ENCODE results near the gene TAS2R43.
"Not testable (repeated sequence)": the region's sequence is repeated elsewhere in the genome, so short reads cannot be mapped to it uniquely, and the experiment has no call there.

TAS2R43 gene

GRCh38 chr12:11092128-11092527, at the start of gene TAS2R43:
Gene TAS2R43, minus strand, starts transcription at chr12:11092313. Its CDS starts 84 bp downstream, at chr12:11092229.
- no peak for DNase-seq

DNA sequence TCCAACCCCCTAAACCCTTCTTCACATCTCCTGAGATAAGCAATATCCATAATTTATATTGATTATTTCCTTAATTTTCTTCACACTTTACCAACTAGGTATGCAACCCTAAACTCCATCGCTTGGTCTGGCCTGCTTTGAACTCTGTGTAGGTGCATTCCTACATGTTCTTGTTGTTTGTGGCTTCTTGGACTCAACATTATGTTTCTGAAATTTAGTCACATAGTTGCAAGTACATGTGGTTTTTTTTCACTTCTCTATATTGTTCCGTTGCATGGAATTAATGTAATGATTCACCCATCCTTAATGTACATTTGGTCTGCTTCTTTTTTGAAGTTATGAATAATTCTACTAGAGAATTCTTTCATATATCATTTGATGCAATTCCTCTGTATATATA, 44.0 kb upstream of the TAS2R43 start:
- no peak for DNase-seq

- DNase-seq, result no peak
Measured at GRCh38 chr12:11134305-11134704, 42.2 kb upstream of the TAS2R43 start, which contains the start of gene TAS2R30. Gene TAS2R30, minus strand, starts transcription at chr12:11134644. Its CDS starts 400 bp downstream, at chr12:11134244.

DNA sequence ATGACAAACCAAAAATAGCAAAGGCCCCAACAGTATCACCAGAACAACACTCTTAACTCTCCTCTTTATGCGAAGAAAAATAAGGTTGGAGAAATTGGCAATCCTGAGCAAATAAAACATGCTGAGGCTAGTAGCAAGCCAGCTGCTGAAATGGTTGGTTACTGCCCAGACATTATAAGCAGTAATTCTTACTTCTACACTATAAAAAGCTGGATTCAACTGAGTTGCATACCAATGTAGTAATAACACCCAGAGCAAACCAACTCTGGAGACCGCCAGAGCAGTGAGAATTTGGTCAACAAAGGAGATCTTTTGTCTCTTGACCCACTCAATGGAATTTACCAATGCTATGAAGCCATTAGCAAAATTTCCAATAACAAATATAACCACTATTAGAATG, 41.7 kb upstream of the TAS2R43 start:
- no peak for DNase-seq

GRCh38 chr12:11133162-11133561, 41.0 kb upstream of the TAS2R43 start:
- no peak for DNase-seq

DNA sequence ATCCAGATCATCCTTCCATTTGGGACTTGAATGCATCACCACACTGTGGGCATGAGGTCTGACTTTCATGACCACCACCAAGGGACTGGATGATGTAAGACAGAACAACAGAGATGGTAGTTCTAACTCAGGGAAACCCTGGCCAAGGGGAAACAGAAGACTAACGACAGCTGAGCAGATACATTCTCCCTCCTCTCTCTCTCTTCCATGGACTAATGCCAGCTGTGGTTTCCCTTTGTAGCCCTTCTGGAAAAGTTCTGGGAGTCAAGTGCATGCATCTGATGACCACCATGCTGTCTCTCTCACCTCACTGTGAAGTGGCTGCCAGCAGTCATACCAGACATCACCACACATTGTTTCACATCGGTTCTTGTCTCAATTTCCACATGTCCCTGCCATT, 38.9 kb upstream of the TAS2R43 start:
- DNase-seq, result no peak

DNA sequence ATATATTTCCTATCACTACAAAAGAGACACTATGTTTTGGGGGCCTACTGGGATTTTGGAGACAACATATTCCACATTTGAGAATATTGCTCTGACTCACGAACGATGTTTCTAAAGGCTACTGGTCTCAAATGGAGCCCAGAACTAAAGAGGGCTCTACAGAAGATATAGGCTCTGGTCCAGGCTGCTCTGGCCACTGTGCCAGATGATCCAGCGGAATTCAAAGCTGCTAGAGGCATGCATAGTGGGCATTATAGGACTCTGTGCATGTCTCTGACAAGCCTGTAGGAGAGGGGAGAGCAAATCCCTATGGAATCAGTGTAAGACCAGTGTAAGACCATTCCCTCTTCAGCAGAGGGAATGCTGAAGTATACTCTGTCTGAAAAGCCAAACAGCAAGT, 38.3 kb upstream of the TAS2R43 start:
- no peak for DNase-seq

GRCh38 chr12:11114130-11114529, 22.0 kb upstream of the TAS2R43 start:
- DNase-seq, result not testable (repeated sequence)

GRCh38 chr12:11111213-11111612, 19.1 kb upstream of the TAS2R43 start:
- DNase-seq, result not testable (repeated sequence)

DNA sequence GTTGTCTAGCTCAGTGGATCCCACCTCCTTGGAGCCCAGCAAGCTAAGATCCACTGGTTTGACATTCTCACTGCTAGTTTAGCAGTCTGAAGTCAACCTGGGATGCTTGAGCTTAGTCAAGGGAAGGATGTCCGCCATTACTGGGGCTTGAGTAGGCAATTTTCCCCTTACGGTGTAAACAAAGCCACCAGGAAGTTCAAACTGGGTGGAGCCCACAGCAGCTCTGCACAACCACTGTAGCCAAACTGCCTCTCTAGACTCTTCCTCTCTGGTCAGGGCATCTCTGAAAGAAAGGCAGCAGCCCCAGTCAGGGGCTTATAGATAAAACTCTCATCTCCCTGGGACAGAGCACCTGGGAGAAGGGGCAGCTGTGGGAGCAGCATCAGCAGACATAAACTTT, 16.7 kb upstream of the TAS2R43 start:
- no peak for DNase-seq

DNA sequence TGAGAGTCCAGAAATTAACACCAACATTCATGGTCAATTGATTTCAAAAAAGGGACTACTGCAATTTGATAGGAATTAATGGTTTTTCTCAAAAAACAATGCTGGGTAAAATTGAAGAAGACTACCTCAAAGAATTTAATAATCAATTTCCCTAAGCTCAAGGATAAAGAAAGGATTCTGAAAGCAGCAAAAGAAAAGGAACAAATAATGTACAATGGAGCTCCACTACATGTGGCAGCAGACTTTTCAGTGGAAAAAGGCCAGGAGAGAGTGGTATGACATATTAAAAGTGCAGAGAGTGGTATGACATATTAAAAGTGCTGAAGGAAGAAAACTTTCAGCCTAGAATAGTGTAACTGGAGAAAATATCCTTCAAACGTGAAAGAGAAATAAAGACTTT, 15.6 kb upstream of the TAS2R43 start:
- DNase-seq, result no peak

DNA sequence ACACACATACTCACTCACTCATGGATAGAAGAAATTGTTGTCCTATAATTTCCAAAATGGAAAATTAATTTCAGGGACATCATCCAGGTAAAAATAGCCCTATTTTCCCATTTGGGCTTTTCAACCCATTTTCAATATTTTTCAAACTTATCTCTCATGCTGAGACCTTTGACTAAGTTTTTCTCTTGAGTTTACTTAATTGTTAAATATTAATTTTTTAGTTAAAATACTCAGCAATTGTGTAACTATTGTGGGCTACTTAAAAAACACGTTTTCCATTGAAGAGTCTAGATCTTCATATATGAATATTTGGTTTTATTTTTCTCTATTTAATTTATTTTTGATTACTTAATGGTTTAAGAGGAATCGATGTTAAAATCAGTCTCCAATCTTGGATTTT, 14.2 kb upstream of the TAS2R43 start:
- DNase-seq, result no peak

DNA sequence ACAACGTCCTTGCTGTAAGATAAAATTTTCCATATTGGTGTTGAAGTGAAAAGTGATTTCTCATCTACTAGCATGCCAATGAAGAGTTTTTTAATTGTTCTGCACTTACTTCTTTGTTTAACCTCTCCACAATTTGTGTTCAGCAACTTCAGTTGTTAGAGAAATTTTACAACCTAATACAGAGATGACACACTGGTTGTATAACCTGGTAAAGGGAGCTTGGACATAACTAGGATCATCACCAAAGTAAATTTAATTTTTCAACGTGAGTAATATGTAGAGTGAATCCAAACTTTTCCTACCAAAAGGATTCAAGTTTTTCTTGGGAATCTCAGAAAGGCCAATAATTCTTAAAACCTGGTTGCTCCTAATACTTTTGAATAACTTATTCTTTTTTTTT, 13.4 kb upstream of the TAS2R43 start:
- no peak for DNase-seq

DNA sequence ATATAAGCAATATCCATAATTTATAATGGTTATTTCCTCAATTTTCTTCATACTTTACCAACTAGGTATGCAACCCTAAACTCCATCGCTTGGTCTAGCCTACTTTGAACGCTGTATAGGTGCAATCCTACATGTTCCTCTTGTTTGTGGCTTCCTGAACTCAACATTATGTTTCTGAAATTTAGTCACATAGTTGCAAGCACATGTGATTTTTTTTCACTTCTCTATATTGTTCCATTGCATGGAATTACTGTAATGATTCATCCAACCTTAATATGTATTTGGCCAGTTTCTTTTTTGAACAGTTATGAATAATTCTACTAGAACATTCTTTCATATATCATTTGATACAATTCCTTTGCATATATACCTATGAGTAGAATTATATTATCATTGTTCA, 2.8 kb upstream of the TAS2R43 start:
- DNase-seq, result not testable (repeated sequence)

DNA sequence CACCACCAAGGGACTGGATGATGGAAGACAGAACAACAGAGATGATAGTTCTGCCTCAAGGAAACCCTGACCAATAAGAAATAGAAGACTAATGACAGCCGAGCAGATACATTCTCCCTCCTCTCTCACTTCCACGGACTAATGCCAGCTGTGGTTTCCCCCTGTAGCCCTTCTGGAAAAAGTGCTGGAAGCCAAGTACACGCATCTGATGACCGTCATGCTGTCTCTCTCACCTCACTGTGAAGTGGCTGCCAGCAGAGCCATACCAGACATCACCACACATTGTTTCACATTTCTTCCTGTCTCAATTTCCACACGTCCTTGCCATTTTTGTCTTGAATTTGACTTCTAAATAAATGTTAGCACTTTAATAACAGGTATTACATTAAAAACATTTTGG, 2.9 kb downstream of the TAS2R43 start:
- no peak for DNase-seq

- DNase-seq, result no peak
Measured at GRCh38 chr12:11085419-11085818, 6.7 kb downstream of the TAS2R43 start.

DNA sequence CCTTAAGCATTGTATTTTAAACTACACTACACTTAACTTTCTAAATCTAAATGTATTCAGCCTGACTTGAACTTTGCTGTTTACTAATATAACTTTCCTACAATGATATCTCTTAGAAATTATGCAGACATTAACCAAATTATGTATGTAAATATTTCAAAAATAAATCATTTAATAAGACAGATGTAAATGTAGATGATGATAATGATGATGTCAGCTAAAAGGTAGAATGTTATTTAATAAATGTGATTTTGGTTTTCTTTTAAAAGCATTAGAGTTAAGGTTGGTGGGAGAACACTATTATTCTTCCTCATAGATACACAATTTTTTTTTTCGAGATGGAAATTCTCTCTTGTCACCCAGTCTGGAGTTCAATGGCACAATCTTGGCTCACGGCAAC, 10.1 kb downstream of the TAS2R43 start:
- no peak for DNase-seq

DNA sequence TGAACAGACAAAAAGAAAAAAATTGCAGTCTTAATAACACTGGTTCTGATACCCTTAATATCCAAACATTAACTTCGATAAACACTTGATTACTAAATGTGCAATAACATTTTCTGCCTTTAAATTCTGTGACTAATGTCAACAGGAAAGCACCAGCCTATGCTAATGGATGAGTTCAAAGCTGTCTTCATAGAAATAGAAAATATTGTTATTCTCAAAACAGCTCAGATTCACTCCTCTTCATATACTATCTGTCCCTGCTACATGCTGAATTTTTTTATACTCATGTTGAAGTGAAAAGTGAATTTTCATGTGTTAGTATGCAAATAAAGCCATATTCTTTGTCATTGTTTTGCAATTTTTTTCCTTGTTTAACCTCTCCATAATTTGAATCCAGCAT, 13.9 kb downstream of the TAS2R43 start:
- no peak for DNase-seq

DNA sequence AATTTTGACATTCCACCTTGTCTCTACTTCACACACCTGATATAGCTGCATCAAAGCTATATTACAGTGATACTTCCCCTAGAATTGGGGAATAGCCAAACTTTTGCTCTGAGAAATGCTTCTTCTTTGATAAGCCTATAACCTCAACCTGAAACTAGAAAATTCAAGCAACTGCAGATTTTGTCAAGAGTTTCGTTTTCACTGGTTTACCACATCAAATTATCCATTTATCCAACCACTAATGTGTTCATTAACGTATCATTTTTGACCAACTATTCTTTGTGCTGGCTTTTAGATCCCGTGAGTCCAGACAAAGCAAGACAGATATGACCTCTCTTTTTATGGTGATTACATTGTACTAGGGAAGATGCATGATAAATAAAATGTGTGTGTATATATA, 16.5 kb downstream of the TAS2R43 start:
- no peak for DNase-seq

DNA sequence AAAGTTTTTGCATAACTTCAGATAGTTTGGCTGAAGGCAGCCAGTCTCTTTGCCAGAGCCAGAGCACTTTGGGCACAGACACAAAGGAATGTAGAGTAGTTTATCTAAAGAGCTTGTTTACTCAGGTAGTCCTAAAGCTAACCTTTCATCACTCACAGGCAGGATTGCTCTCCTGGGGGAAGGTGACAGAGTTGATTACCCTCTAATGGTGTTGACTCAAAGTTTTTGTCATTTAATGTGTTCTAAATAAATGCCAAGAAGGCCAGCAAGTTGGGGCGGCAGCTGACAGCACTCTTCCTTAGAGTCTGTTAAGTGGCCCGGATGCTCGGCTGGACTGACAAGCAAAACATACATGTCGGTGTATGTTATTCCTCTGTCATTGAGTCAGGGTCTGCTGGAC, 20.7 kb downstream of the TAS2R43 start:
- DNase-seq, result no peak

DNA sequence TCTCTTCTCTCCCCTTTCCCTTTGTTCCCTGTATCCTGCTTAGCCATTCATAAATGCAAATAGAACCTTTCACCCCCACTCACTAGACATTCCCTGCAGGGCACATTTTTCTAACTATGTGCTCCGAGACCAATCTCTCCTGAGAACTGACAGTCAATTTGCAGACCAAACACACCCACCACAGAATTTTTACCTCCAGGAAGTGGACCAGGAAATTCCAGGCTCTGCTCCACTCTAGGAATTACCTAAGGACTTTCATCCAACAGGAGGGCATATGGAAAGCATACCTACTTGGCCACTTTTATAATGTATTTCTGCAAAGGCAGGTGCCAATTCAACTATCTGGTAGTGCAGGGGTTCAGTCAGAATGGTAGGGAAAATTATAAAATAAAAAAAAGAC, 21.1 kb downstream of the TAS2R43 start:
- DNase-seq, result no peak

DNA sequence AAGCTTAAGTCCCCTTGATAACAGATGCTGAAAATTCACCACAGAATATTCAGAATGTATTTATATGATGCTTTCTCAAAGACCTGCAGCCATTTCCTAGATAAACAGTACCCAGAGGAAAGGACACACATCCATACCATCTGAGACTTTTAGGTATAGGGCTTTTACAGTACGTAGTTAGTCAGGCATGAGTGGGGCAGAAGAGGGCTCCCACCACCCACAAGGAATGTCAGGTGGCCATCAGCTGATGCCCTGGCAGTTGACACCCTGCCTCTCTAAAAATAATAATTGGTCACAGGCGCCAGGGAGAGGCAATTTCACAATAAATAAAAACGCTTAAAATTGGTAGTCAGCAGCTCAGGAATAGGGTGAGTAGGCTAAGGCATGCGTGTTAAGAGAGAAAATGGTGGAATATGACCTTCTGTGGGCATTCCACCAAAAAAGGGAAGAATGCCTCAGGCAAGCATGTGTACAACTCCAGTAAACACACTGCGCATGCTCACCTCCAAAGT, 22.2 kb downstream of the TAS2R43 start:
- DNase-seq, result no peak

DNA sequence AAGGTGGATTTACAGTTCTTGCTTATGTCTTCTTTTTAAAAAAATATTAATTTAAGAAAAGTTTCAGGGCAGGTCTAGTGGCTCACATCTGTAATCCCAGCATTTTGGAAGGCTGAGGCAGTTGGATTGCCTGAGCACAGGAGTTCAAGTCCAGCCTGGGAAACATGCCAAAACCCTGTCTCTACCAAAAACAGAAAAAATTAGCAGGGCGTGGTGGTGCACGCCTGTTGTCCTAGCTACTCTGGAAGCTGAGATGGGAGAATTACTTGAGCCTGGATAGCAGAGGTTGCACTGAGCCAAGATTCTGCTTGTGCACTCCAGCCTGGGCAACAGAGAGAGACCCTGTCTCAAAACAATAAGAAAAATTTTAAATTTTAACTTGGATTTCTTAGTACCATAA, 24.6 kb downstream of the TAS2R43 start:
- no peak for DNase-seq

- not testable (repeated sequence) for DNase-seq
Measured at GRCh38 chr12:11062194-11062593, 29.9 kb downstream of the TAS2R43 start, which contains the start of gene TAS2R46. Gene TAS2R46, minus strand, starts transcription at chr12:11062294. Its CDS starts 0 bp downstream, at chr12:11062294.

DNA sequence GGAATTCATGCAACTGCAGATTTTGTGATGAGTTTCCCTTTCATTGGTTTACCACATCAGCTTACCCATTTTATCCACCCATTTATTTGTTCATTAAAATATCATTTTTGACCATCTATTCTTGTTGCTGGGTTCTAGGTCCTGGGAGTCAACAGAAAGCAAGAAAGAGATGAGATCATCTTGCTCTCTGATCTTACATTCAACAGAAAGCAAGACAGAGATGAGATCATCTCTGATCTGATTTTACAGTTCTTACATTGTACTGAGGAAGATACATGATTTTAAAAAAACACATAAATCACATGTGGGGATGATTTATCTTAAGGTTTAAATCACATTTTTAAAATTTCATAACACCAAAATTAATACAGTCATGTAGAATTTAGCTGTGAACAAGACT, 32.3 kb downstream of the TAS2R43 start:
- DNase-seq, result no peak

- DNase-seq, result no peak
Measured at GRCh38 chr12:11059041-11059440, 33.1 kb downstream of the TAS2R43 start.
